HG02588 (cell line): ENCODE results near the gene CCDC88A.
"Not testable (repeated sequence)": the region's sequence is repeated elsewhere in the genome, so short reads cannot be mapped to it uniquely, and the experiment has no call there.

Experiments
- ATAC-seq: cut with Tn5 transposase; IDR thresholded peaks from one replicate; pipeline ENCODE4 v1.9.1; 2021; ENCODE audit warnings: mild to moderate bottlenecking, moderate library complexity; ENCODE audit not compliant: unreplicated experiment

Gene CCDC88A

GRCh38 chr2:55311444-55311870, 108.2 kb downstream of the CCDC88A start:
- ATAC-seq, result peak; percentile 91

- no peak for ATAC-seq
Observed at GRCh38 chr2:55309446-55309845, 110.2 kb downstream of the CCDC88A start.

DNA sequence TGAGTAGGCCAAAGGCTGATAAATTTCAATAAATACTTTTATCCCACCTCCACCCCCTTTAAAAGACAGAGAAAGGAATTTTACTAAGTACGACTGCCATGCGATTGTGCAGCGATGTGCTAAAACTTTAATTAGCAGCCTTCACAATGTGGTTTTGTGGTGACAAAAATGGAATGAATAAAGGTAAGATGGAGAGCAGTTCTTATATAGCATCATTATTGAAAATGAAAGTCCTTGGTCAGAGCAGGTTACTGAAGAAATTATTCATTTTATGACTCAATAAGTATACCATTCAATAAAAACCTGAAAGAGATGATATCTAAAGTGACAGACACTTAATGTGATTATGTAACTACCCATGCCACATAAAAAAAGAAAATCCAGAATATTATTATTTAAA, 117.4 kb downstream of the CCDC88A start:
- peak; percentile 70 for ATAC-seq

DNA sequence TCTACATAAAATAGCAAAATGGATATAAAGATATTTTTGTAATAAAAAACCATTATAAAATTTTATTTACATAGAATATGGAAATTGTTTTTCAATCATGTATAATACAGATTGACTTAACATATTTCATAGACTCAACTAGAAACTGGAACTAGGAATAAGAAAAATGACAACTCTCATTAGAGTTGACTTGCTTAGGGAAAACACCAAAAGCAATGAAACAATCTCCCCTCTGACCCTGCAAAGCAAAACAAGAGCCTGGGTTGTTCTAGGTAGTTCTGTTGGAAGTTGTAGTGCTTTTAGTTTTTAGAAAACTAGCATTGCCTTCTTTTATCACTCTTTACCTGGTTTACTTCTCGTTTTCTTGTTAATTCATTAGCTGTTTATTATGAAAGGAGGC, 118.4 kb downstream of the CCDC88A start:
- no peak for ATAC-seq

DNA sequence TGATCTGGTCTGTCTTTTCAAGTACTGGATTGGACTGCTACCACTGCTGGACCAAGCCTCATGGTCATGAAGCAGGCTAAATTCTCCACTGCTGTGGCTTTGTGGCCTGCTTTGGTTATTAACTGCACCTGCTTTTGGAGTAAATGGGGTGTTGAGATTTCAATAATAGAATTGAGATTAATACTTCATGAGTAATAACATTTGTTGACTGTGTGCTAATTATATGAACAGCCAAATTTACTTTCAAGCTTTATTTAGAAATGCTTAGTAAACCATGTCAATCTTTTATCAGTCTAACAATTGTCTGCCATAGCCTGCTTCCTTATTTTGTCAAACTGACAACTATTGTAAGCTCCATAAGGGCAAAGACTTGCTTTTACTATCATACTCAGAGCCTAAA, 123.3 kb downstream of the CCDC88A start:
- no peak for ATAC-seq

- ATAC-seq, result no peak
Observed at GRCh38 chr2:55283083-55283482, 136.6 kb downstream of the CCDC88A start.

- ATAC-seq, result peak; percentile 98
Observed at GRCh38 chr2:55282110-55282917, 137.3 kb downstream of the CCDC88A start.

GRCh38 chr2:55280851-55281546, 138.7 kb downstream of the CCDC88A start:
- not testable (repeated sequence) for ATAC-seq

GRCh38 chr2:55279859-55280424, 139.7 kb downstream of the CCDC88A start:
- not testable (repeated sequence) for ATAC-seq

DNA sequence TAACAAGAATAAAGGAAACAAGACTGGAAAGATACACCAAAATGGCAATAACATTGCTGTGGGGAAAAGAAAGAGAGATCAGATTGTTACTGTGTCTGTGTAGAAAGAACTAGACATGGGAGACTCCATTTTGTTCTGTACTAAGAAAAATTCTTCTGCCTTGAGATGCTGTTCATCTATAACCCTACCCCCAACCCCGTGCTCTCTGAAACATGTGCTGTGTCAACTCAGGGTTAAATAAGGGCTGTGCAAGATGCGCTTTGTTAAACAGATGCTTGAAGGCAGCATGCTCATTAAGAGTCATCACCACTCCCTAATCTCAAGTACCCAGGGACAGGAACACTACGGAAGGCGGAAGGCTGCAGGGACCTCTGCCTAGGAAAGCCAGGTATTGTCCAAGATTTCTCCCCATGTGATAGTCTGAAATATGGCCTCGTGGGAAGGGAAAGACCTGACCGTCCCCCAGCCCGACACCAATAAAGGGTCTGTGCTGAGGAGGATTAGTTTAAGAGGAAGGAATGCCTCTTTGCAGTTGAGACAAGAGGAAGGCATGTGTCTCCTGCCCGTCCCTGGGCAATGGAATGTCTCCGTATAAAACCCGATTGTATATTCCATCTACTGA, 140.3 kb downstream of the CCDC88A start:
- ATAC-seq, result not testable (repeated sequence)

DNA sequence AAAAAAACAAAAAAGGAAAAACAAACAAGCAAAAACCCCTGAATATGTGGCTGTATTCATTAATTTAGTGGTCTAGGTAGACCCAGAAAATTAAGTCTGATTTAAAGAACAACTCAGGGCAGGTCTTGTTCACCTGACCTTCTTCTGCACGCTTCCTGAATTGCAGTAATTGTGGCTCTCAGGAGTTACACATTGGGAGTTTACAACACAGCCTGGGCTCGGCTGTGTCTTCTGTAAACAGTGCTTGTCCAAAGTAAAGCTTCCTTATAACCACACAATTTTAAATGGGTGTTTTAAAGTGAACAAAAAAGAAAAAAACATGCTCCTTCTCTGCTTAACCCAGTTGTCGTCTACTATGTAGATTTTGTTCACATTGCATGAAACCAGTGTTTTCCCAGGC, 142.3 kb downstream of the CCDC88A start:
- ATAC-seq, result no peak

- not testable (repeated sequence) for ATAC-seq
Observed at GRCh38 chr2:55274346-55274745, 145.3 kb downstream of the CCDC88A start.

DNA sequence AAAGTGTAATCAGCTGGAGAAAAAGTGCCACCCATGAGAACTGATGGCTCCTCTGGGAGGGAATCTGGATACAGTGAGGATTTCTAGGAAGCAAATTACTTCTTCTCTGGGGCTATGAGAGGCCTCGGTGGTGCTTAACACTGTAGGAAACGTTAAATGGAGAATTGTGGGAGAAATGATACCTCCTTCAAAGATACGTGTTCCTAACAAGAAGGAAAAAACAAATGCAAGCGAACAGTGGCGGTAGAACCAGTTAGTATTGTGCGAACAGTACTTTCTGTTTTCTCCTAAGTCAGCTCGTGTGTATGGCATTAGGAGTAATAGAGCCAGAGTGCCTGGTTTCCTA, 150.0 kb downstream of the CCDC88A start:
- no peak for ATAC-seq

GRCh38 chr2:55268907-55269644, 150.6 kb downstream of the CCDC88A start, which contains the start of gene MTIF2:
TSS of gene MTIF2 (minus strand) at chr2:55269231. CDS start at chr2:55263858, 5,373 bp downstream.
- ATAC-seq, result peak; percentile 97

DNA sequence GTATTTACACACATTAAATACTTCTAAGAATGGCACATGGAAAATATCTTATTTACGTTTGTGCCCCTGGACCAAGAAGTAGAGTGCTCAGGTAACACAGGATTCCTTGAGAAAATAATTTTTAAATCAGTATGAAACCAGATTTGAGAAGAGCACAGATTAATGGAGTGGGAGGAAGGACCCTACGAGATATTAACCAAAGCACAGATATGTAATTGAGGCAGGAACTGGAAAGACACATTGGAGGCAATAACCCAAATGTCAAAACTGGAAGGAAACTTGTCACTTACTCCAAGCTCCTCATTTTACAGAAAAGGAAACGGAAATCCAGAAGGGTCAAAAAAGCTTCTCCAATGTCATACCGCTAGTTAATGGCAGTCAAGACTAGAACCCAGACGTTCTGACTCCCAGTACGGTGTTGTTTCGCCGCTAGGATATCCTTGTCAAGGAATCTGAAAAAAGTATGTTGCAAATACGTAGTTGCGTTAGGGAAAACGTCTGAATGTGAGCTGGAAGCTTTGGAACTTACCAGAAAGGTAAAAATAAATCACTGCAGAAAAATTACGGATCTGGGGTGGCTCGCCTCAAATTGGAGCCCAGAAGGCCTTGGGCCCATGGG, 151.3 kb downstream of the CCDC88A start:
- ATAC-seq, result no peak

GRCh38 chr2:55259586-55259985, 160.1 kb downstream of the CCDC88A start:
- ATAC-seq, result not testable (repeated sequence)

GRCh38 chr2:55252832-55253231, 166.8 kb downstream of the CCDC88A start:
- ATAC-seq, result no peak

- no peak for ATAC-seq
Observed at GRCh38 chr2:55247025-55247424, 172.6 kb downstream of the CCDC88A start.

GRCh38 chr2:55245411-55245810, 174.2 kb downstream of the CCDC88A start:
- no peak for ATAC-seq

DNA sequence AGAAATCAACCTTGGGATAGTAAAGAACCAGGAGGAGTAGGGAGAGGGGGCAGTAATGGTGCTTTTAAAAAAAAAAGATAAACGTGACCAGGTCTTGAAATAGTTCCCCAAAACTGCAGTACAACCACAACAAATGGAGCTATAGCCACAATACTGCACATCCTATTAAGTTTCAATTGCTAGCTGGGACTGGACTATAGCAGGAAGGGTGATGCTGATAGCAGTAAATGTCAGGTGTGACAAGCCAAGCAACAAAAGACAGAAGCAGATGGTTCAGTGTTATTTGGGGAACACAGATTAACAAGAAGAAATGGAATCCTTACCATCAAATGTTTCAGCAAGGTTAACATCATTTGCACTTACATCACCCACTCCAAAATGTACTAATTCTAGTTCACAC, 177.0 kb downstream of the CCDC88A start:
- no peak for ATAC-seq
